Smooth muscle cell (in vitro differentiated cells): Measurements from ENCODE around the gene UQCC3. TPM values are rescaled to one million over a fixed set of nuclear protein-coding genes. Genes with fewer than 3 reads are reported as not detected.
"Not testable (repeated sequence)": the region's sequence is repeated elsewhere in the genome, so short reads cannot be mapped to it uniquely, and the experiment has no call there.

Source experiments
- DNase-seq: peaks from one replicate; lab custom pipeline; 2025; ENCODE audit not compliant: unreplicated experiment; lab: John Stamatoyannopoulos, UW
- H2AFZ ChIP-seq: fragments of 200-600 bp; sonication (generic); 2 replicates; pipeline ENCODE4 v1.6.0; 2016; ENCODE audit warnings: antibody characterized with exemption, low read depth, mild to moderate bottlenecking
- H3F3A ChIP-seq: fragments of 200-600 bp; sonication (generic); 2 replicates; pipeline ENCODE4 v1.6.0; 2017; ENCODE audit warnings: antibody characterized with exemption, low read depth
- H3K27ac ChIP-seq: fragments of 200-600 bp; sonication (generic); 2 replicates; pipeline ENCODE4 v1.5.1; 2016; ENCODE audit warnings: low read depth, mild to moderate bottlenecking
- H3K27me3 ChIP-seq: fragments of 200-600 bp; sonication (generic); 2 replicates; pipeline ENCODE4 v1.6.1; 2016; ENCODE audit warnings: low read depth, mild to moderate bottlenecking
- H3K36me3 ChIP-seq: fragments of 200-600 bp; sonication (generic); 2 replicates; pipeline ENCODE4 v1.5.1; 2016; ENCODE audit warnings: low read depth
- H3K4me1 ChIP-seq: fragments of 200-600 bp; sonication (generic); 2 replicates; pipeline ENCODE4 v1.5.1; 2016; ENCODE audit warnings: low read depth
- H3K4me2 ChIP-seq: fragments of 200-600 bp; sonication (generic); 2 replicates; pipeline ENCODE4 v1.6.0; 2016; ENCODE audit warnings: mild to moderate bottlenecking
- H3K4me3 ChIP-seq: fragments of 200-600 bp; sonication (generic); 2 replicates; pipeline ENCODE4 v1.5.1; 2016; ENCODE audit warnings: mild to moderate bottlenecking
- H3K79me2 ChIP-seq: fragments of 200-600 bp; sonication (generic); 2 replicates; pipeline ENCODE4 v1.6.0; 2016; ENCODE audit warnings: low read depth, mild to moderate bottlenecking
- H3K9ac ChIP-seq: fragments of 200-600 bp; sonication (generic); 2 replicates; pipeline ENCODE4 v1.6.0; 2016; ENCODE audit warnings: low read depth
- H3K9me3 ChIP-seq: fragments of 200-600 bp; sonication (generic); replicated peaks from 2 replicates; pipeline ENCODE4 v1.5.1; 2016; ENCODE audit warnings: low read depth
- H4K20me1 ChIP-seq: fragments of 200-600 bp; sonication (generic); 2 replicates; pipeline ENCODE4 v1.6.0; 2016; ENCODE audit warnings: low read depth
- CTCF ChIP-seq: fragments of 200-600 bp; sonication (generic); IDR thresholded peaks from 2 replicates; pipeline ENCODE4 v1.5.1; 2017; ENCODE audit warnings: borderline replicate concordance, mild to moderate bottlenecking, antibody characterized with exemption; ENCODE audit not compliant: insufficient read depth, poor library complexity, severe bottlenecking
- WGBS: methylation state at CpG from one replicate; pipeline ENCODE4 v1.1.7; 2016; ENCODE audit warnings: low lambda C conversion rate; 5-methylcytosine and 5-hydroxymethylcytosine counted together
- polyA plus RNA-seq: library from polyadenylated mRNA; unstranded; fragments of >200 nt; fragmentation: Nextera tagmentation; extraction: Ambion mirVana; gene quantifications from 2 replicates; pipeline ENCODE4 v1.2.1, GENCODE V29; 2016
- total RNA-seq: library from RNA; depleted of rRNA; stranded (reverse); fragments of >200 nt; gene quantifications from 2 replicates; pipeline ENCODE4 v1.2.3, GENCODE V29; 2014

The UQCC3 gene
- total and polyA plus RNA-seq, 2 experiments from 2014 or later: 7.7 to 14.4 TPM

DNA sequence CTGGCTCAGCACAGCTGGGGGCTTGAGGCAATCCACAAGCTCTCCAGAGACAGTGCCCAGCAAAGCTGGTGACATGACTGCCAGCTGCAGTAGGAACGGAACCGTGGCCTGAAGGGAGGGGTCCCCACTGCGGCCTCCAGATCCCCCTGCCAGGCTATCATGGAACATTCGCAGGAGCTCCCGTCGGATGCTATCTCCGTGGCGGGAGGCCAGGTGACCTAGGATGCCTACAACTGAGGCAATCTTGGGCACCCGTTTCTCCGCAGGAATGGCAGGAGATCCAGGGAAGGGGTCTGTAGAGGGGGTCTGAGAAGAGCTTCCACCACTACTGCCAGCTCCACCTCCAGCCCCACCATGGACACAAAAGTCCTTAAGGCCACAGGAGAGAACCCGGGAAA is 22.5 kb upstream of the UQCC3 start:
- no peak for DNase-seq
- peaks cover 3% of the 10 kb centered on the region for H3F3A ChIP-seq
- TF ChIP-seq CTCF: no peak
- H3K4me1 ChIP-seq: peaks cover 3% of the 10 kb centered on the region
- peaks cover 42% of the 10 kb centered on the region for H3K79me2 ChIP-seq
- H3K27me3 ChIP-seq: no peaks in the 10 kb centered on the region
- H3K9me3 ChIP-seq: no peaks in the 10 kb centered on the region
- 99% methylated on average over 11 of the region's 11 CpGs for WGBS
- peaks cover 6% of the 10 kb centered on the region for H4K20me1 ChIP-seq
- no peak overlapping the region for H3K4me2 ChIP-seq
- no peak overlapping the region for H2AFZ ChIP-seq
- H3K4me3 ChIP-seq: no peak overlapping the region
- no peak overlapping the region for H3K9ac ChIP-seq
- no peak overlapping the region for H3K27ac ChIP-seq
- H3K36me3 ChIP-seq: no peaks in the 10 kb centered on the region

GRCh38 chr11:62649486-62649885 is 22.0 kb upstream of the UQCC3 start:
- no peak for TF ChIP-seq CTCF
- H3K27ac ChIP-seq: no peak overlapping the region
- no peak overlapping the region for H3K4me3 ChIP-seq
- no peak overlapping the region for H3K9ac ChIP-seq
- H3F3A ChIP-seq: peaks cover 3% of the 10 kb centered on the region
- WGBS: 98% methylated on average over 11 of the region's 11 CpGs
- H4K20me1 ChIP-seq: peaks cover 6% of the 10 kb centered on the region
- H3K27me3 ChIP-seq: no peaks in the 10 kb centered on the region
- no peak overlapping the region for H2AFZ ChIP-seq
- no peak overlapping the region for H3K4me2 ChIP-seq
- DNase-seq: no peak
- H3K4me1 ChIP-seq: peaks cover 3% of the 10 kb centered on the region
- peaks cover 37% of the 10 kb centered on the region for H3K79me2 ChIP-seq
- H3K36me3 ChIP-seq: no peaks in the 10 kb centered on the region
- no peaks in the 10 kb centered on the region for H3K9me3 ChIP-seq

- not testable (repeated sequence) for H3K9ac ChIP-seq, H3K9me3 ChIP-seq, H3K4me2 ChIP-seq, DNase-seq, H3K27ac ChIP-seq, H4K20me1 ChIP-seq, H3K4me3 ChIP-seq, H3K27me3 ChIP-seq, H3F3A ChIP-seq, H2AFZ ChIP-seq, H3K36me3 ChIP-seq, H3K4me1 ChIP-seq
- 99% methylated on average over 12 of the region's 12 CpGs for WGBS
- H3K79me2 ChIP-seq: peaks cover 29% of the 10 kb centered on the region
Measured at GRCh38 chr11:62650283-62650682, 21.2 kb upstream of the UQCC3 start.

- peak overlapping the region; percentile 94 for H3K9ac ChIP-seq
- H3K4me3 ChIP-seq: peak overlapping the region; percentile 86
- peak overlapping the region; percentile 100 for H2AFZ ChIP-seq
- H3K79me2 ChIP-seq: peaks cover 19% of the 10 kb centered on the region
- no peak for TF ChIP-seq CTCF
- 42% methylated on average over 16 of the region's 16 CpGs for WGBS
- H4K20me1 ChIP-seq: no peaks in the 10 kb centered on the region
- H3K9me3 ChIP-seq: no peaks in the 10 kb centered on the region
- H3K36me3 ChIP-seq: no peaks in the 10 kb centered on the region
- H3F3A ChIP-seq: no peaks in the 10 kb centered on the region
- peaks cover 3% of the 10 kb centered on the region for H3K4me1 ChIP-seq
- H3K27ac ChIP-seq: peak overlapping the region; percentile 78
- H3K27me3 ChIP-seq: no peaks in the 10 kb centered on the region
- peak overlapping the region; percentile 92 for H3K4me2 ChIP-seq
- DNase-seq: no peak
Measured at GRCh38 chr11:62652161-62653006, 19.1 kb upstream of the UQCC3 start.
